ENCODE data around the gene LRRC40. TPM values are rescaled to one million over a fixed set of nuclear protein-coding genes. Genes with fewer than 3 reads are reported as not detected.

LRRC40 gene
- total RNA-seq, 1 experiment from 2014 or later = 15.9 TPM

GRCh38 chr1:70247768-70248167, 42.4 kb upstream of the LRRC40 start:
- ATAC-seq = no peak
- intact Hi-C loops (cut with micrococcal nuclease; ENCODE audit: unreplicated experiment) (no loop called here), in situ Hi-C loops (cut with HindIII; ENCODE audit: low pct_unique_long_range_greater_than_20kb, low sequenced_read_pairs) (no loop called here)
- no TSS peak for BruUV-seq (replicated peaks)
- Histone ChIP-seq H3K4me1 (ENCODE audit: control insufficient read depth, insufficient read depth, low read length) (no peaks in the 10 kb centered on the region), H3K9me3 (ENCODE audit: control insufficient read depth, insufficient read depth, low read depth, low read length) (no peaks in the 10 kb centered on the region), H3K4me3 (ENCODE audit: low read depth in 2 of 2, low read length in 2 of 2) (no peak overlapping the region), H3K27me3 (ENCODE audit: control insufficient read depth, insufficient read depth, low read length) (no peaks in the 10 kb centered on the region), H3K36me3 (ENCODE audit: control insufficient read depth, insufficient read depth, low read length) (peaks cover 92% of the 10 kb centered on the region), H3K27ac (ENCODE audit: low read length) (no peak overlapping the region)
- CTCF ChIA-PET = no interaction called here
- DNase-seq (ENCODE audit: low read depth, low spot score) = no peak
- POLR2A ChIA-PET = no interaction called here
- TF ChIP-seq, protein P1, sequence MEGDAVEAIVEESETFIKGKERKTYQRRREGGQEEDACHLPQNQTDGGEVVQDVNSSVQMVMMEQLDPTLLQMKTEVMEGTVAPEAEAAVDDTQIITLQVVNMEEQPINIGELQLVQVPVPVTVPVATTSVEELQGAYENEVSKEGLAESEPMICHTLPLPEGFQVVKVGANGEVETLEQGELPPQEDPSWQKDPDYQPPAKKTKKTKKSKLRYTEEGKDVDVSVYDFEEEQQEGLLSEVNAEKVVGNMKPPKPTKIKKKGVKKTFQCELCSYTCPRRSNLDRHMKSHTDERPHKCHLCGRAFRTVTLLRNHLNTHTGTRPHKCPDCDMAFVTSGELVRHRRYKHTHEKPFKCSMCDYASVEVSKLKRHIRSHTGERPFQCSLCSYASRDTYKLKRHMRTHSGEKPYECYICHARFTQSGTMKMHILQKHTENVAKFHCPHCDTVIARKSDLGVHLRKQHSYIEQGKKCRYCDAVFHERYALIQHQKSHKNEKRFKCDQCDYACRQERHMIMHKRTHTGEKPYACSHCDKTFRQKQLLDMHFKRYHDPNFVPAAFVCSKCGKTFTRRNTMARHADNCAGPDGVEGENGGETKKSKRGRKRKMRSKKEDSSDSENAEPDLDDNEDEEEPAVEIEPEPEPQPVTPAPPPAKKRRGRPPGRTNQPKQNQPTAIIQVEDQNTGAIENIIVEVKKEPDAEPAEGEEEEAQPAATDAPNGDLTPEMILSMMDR (IDR thresholded peaks at IDR 0.05) = no peak
- TF ChIP-seq POLR2AphosphoS5 (IDR thresholded peaks at IDR 0.05; ENCODE audit: low read depth, low read length) = no peak
- no peak for TF ChIP-seq SIN3A (IDR thresholded peaks at IDR 0.05; ENCODE audit: borderline replicate concordance, insufficient read depth, low read depth, low read length)
- no peak for TF ChIP-seq TCF7L2 (IDR thresholded peaks at IDR 0.05; ENCODE audit: low read depth, low read length)
- TF ChIP-seq, protein P2, sequence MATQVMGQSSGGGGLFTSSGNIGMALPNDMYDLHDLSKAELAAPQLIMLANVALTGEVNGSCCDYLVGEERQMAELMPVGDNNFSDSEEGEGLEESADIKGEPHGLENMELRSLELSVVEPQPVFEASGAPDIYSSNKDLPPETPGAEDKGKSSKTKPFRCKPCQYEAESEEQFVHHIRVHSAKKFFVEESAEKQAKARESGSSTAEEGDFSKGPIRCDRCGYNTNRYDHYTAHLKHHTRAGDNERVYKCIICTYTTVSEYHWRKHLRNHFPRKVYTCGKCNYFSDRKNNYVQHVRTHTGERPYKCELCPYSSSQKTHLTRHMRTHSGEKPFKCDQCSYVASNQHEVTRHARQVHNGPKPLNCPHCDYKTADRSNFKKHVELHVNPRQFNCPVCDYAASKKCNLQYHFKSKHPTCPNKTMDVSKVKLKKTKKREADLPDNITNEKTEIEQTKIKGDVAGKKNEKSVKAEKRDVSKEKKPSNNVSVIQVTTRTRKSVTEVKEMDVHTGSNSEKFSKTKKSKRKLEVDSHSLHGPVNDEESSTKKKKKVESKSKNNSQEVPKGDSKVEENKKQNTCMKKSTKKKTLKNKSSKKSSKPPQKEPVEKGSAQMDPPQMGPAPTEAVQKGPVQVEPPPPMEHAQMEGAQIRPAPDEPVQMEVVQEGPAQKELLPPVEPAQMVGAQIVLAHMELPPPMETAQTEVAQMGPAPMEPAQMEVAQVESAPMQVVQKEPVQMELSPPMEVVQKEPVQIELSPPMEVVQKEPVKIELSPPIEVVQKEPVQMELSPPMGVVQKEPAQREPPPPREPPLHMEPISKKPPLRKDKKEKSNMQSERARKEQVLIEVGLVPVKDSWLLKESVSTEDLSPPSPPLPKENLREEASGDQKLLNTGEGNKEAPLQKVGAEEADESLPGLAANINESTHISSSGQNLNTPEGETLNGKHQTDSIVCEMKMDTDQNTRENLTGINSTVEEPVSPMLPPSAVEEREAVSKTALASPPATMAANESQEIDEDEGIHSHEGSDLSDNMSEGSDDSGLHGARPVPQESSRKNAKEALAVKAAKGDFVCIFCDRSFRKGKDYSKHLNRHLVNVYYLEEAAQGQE (IDR thresholded peaks at IDR 0.05; ENCODE audit: insufficient read depth in 1 of 2, low read depth in 2 of 2, low read length in 1 of 2) = no peak

GRCh38 chr1:70247122-70247521, 41.7 kb upstream of the LRRC40 start:
- no peak for ATAC-seq
- intact Hi-C loops (cut with micrococcal nuclease; ENCODE audit: unreplicated experiment) = no loop called here
- Histone ChIP-seq H3K4me3 (ENCODE audit: low read depth in 2 of 2, low read length in 2 of 2) (no peak overlapping the region), H3K9me3 (ENCODE audit: control insufficient read depth, insufficient read depth, low read depth, low read length) (no peaks in the 10 kb centered on the region), H3K4me1 (ENCODE audit: control insufficient read depth, insufficient read depth, low read length) (no peaks in the 10 kb centered on the region), H3K27ac (ENCODE audit: low read length) (no peak overlapping the region), H3K36me3 (ENCODE audit: control insufficient read depth, insufficient read depth, low read length) (peaks cover 96% of the 10 kb centered on the region), H3K27me3 (ENCODE audit: control insufficient read depth, insufficient read depth, low read length) (no peaks in the 10 kb centered on the region)
- TF ChIP-seq POLR2AphosphoS5 (IDR thresholded peaks at IDR 0.05; ENCODE audit: low read depth, low read length) = no peak
- TF ChIP-seq TCF7L2 (IDR thresholded peaks at IDR 0.05; ENCODE audit: low read depth, low read length) = no peak
- TF ChIP-seq, protein P2 (IDR thresholded peaks at IDR 0.05; ENCODE audit: insufficient read depth in 1 of 2, low read depth in 2 of 2, low read length in 1 of 2) = no peak
- no peak for TF ChIP-seq SIN3A (IDR thresholded peaks at IDR 0.05; ENCODE audit: borderline replicate concordance, insufficient read depth, low read depth, low read length)
- DNase-seq (ENCODE audit: low read depth, low spot score) = no peak
- in situ Hi-C loops (cut with HindIII; ENCODE audit: low pct_unique_long_range_greater_than_20kb, low sequenced_read_pairs) = no loop called here
- BruUV-seq (replicated peaks) = no TSS peak
- CTCF ChIA-PET = no interaction called here
- POLR2A ChIA-PET = no interaction called here

Measured in Panc1 (cell line).